GM21717 (cell line): Measurements from ENCODE around the gene AKR1E2.
"Not testable (repeated sequence)": the region's sequence is repeated elsewhere in the genome, so short reads cannot be mapped to it uniquely, and the experiment has no call there.

ENCODE experiments used
- ATAC-seq: cut with Tn5 transposase; IDR thresholded peaks from one replicate; pipeline ENCODE4 v1.9.1; 2021; ENCODE audit warnings: mild to moderate bottlenecking, moderate library complexity; ENCODE audit not compliant: unreplicated experiment

The AKR1E2 gene

DNA sequence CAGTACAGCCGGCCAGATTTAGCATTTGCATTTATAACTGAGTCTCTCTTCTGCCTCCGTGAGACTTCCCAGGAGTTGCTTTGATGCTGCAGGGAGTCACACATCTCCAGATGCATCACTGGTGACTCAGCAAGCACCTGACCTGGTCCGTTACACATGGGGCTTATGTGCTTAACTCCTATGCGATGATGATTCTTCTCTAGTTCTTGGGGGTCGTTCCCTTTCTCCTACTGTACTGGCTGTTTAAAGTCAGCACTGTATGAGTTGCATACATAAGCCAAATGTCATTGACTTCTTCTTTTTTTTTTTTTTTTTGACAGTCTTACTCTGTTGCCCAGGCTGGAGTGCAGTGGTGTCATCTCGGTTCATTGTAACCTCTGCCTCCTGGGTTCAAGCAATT is 13.0 kb upstream of the AKR1E2 start:
- no peak for ATAC-seq

DNA sequence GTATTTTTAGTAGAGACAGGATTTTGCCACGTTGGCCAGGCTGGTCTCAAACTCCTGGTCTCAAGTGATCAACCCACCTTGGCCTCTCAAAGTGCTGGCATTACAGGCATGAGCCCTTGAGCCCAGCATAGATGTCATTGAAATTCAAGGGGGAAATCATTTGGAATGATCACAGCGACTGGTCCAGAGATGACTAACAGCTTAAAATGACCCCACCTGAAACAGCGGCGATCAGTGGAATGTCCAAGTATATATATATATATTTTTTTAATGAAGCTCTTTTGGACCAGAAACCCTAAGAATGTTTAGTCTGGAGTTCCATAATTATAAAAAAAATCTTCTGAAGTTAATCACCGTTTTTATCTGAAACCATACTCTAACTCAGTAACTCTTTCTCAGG is 12.5 kb upstream of the AKR1E2 start:
- no peak for ATAC-seq

- not testable (repeated sequence) for ATAC-seq
Measured at GRCh38 chr10:4815646-4816180, 10.3 kb upstream of the AKR1E2 start.

DNA sequence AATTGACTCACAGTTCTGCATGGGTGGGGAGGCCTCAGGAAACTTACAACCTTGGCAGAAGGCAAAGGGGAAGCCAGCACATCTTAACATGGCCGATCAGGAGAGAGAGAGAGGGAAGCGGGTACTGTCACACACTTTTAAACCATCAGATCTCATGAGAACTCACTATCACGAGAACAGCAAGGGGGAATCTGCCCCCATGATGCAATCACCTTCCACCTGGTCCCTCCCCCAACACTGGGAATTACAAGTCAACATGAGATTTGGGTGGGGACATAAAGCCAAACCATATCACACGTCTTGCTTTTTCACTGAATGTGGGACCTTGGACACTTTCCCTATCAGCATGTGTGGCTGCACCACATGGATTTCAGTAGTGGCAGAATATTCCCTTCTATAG is 9.0 kb upstream of the AKR1E2 start:
- no peak for ATAC-seq

DNA sequence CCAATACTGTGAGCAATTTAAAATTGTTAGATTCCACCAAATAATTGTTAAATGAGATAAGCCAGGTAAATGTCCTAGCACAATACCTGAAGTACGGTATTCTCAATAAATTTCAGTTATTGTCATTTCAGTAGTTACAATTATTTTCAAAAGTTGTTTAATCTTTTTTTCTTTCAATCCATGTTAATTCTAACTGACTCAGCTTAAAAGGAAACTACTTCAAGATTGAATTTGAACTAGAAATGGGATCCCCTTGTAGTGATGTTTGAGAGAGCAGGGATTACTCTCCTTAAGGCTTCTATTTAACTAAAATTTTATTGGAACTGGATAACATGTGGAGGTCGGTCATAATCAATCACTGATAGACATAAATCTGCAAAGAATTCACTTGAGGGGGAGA is 6.9 kb upstream of the AKR1E2 start:
- no peak for ATAC-seq

DNA sequence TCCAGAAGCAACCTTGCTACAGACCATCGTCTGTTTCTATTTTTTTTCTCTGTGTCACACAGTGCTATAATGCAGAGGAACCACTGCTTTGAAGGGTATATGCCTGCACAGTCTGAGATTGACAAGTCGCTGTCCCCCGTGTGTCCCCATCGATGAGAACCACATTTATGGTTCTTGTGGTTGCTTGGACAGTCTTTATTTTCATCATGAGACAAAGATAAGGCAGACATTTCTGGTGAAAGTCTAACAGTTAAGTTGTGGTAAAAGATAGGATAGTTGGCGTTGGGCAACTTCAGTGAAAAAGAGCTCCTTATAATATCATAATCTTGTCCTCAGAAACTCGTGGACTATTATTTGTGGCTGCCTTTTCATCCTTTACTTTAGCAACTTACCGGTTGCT is 6.3 kb upstream of the AKR1E2 start:
- ATAC-seq: no peak

GRCh38 chr10:4820804-4821401 is 5.1 kb upstream of the AKR1E2 start:
- ATAC-seq: no peak

- no peak for ATAC-seq
Measured at GRCh38 chr10:4822208-4822607, 3.8 kb upstream of the AKR1E2 start.

GRCh38 chr10:4824791-4825310 is 1.2 kb upstream of the AKR1E2 start:
- no peak for ATAC-seq

DNA sequence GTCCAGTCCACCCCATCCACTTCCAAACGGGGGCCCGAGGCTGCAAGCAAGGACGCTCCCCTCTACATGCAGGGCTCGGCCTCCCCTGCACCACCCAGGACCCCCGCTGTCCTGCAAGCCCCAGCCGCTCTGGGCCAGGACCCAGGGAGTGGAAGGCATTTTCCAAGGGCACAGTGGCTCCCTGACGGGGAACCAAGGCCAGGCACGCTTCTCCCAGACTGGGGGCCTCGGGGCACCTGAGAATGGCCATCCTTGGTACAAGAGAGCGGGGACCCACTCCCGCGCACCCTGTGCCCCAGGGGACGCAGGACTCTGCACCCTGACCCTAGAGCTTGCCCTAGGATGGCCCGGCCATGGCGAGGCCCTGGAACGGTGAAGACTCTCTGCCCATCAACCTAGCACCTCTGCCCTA is 545 bp upstream of the AKR1E2 start:
- ATAC-seq: no peak

GRCh38 chr10:4826792-4827324 is 851 bp downstream of the AKR1E2 start:
- no peak for ATAC-seq

DNA sequence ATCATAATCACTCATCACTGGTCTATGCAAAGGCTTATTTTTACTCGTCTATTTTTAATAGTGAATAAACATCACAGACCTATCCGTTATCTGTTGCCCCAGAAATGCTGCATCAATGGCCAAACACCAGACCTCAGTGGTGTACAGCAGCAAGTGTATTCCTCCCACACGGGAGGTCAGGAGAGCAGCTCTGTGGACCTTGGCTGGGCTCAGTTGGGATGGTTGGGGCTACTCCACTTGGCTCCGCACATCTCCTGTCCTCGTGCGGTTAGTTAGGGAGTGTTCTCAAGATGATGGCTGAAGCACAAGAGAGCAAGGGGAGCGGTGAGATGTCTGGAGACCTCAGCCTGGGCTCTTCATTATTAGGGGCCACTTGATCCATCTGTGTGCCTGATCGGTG is 2.0 kb downstream of the AKR1E2 start:
- ATAC-seq: no peak

DNA sequence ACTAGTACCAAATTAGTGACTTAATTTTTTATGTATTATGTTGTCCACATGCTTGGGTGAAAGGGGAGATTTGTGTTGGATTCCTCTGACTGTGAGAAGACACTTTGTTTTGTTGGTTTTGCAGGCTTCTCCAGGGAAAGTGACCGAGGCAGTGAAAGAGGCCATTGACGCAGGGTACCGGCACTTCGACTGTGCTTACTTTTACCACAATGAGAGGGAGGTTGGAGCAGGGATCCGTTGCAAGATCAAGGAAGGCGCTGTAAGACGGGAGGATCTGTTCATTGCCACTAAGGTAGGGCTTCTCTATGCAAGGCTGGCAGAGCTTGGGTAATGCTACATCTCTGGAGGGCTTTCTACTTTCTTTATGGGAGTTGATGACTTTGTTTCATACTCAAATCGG is 4.5 kb downstream of the AKR1E2 start:
- no peak for ATAC-seq

GRCh38 chr10:4831091-4831490 is 5.1 kb downstream of the AKR1E2 start:
- no peak for ATAC-seq

GRCh38 chr10:4833286-4833685 is 7.3 kb downstream of the AKR1E2 start:
- no peak for ATAC-seq

- ATAC-seq: no peak
Measured at GRCh38 chr10:4834898-4835405, 8.9 kb downstream of the AKR1E2 start.

DNA sequence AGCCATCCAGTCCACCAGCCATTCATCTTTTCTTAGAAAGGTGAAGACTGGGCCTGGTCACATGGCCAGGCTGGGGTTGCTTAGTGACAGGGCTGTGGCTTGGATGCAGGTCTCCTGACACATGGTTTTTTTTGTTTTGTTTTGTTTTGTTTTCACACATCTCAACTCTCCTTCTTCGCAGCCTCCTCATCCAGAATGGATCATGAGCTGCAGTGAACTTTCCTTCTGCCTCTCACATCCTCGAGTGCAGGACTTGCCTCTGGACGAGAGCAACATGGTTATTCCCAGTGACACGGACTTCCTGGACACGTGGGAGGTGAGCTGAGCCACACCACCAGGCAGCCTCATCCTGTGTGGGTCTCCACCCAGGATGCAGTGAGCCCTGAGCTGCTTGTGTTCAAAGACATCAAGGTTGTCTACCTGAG is 9.5 kb downstream of the AKR1E2 start:
- no peak for ATAC-seq

DNA sequence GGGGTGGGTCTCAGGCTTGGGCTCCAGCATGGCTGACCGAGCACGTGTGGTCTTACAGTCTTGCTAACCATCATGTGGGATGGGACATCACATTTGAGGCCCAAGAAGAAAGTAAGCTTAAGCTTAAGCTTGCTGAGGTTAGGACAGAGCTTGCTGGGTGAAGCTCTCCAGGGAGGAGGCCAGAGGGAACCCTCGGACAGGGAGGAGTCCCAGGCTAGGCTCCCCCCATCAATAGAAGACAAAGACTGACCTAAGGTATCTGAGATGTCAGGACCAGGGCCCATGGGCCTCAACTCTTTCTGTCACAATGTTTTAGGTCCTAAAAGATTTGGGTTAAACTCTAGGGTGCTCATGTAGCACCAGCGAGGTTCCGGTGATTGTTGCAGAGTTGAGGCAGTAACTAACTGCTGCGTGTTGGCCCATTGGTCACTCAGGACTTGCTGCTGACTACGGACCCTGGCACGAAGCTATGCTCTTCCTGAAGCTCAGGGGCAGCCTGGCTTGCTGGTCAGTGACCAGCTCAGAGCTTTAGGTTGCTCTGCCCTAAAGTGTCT is 10.5 kb downstream of the AKR1E2 start:
- no peak for ATAC-seq

DNA sequence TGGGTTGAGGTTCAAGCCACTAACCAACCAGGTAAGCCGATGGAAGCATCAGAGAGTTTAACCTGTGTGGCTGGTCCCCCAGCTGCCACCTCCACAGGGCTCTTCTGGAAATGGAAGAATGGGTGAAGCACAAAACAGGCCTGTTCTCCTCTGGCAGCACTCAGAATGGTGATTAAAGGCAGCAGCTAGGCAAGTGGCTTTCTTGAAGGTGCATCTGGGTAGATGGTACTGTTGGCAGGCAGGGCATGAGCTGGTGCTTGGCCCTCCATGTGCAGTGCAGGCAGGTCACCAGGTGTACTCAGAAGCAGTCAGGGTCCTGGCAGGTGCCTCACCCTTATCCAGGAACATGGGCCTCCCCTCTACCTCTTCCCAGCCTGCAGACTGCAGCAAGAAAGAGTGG is 11.5 kb downstream of the AKR1E2 start:
- ATAC-seq: no peak

DNA sequence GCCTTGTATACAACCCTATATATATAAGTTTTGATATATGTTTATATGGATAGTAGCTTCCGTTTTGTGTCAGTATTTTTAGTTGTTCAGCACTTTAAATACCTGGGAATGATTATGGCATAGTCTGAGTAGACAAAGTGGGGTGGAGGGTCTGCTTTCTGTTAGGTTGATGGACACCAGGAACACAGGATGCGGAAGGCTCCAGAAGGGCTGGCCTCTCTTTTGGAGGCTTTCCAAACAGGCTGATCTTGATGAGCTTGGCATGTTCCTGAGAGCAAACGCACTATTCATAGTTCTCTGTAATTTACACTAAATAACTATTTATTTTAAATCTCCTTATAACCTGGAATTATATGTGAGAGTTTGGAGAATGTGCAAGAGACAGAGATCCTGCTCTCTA is 12.7 kb downstream of the AKR1E2 start:
- ATAC-seq: no peak

DNA sequence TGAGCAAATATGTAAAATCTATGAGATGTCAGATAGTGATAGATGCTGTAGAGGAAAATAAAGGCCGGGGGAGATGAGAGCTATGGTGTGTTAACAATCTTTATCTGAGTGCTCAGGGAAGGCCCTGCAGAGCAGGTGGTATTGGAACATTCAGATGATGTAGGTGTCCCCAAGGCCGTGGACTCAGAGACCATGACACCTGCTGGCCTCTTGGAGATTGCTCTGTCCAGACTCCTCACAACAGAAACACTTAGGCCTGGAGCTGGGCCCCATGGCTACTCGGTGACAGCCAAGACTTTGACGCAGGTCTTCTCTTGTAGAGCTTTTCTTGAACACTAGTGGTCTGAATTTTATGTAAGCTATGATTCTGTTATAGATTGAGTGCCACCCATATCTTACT is 13.3 kb downstream of the AKR1E2 start:
- ATAC-seq: no peak

- no peak for ATAC-seq
Measured at GRCh38 chr10:4840151-4840550, 14.1 kb downstream of the AKR1E2 start.
